ENCODE results near the gene SPATA7. TPM values are rescaled to one million over a fixed set of nuclear protein-coding genes. Genes with fewer than 3 reads are reported as not detected.

Gene SPATA7
- total and polyA plus RNA-seq, 9 donors, result 14.3 to 56.0 (median 28.7) TPM

DNA sequence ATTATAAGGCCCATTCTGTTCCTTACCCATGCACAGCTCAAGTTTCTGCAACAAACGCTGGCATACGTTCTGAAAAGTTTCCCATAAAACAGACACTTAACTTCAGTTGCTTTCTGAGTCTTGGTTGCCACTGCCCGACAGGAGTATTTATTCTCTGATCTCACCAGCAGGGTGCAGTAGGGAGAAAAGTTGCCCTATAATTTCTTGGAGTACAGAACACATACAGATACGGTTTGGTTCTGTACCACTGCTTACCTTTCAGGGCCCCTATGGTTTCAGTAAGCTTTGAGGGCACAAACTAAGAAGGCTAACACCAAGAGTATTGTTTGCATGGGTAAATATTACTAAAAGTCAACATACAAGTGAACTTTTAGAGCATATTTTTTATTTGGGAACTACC lies 77.9 kb downstream of the SPATA7 start:
- DNase-seq, result no peak
- H3K36me3 ChIP-seq, result no peaks in the 10 kb centered on the region

DNA sequence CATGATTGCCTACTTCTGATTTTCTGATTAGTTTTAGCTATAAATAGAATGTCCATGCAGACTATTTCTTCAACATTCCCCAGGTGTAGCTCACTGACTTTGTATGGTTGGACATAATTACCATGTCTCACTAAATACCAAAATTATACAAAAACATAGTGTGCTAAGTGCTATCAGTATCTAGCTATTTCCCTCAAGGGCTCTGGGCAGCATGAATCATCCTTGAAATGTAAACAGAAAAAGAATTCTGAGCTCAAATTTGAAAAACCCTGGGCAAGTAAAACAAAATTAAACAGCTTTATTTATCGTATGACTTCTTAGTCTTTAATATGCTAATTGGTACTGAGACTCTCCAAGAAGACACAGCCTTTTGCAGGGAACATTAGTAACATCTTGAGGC lies 82.9 kb downstream of the SPATA7 start:
- WGBS, 3 donors, result 0 to 33% (median 8%) methylated on average over 1 of the region's 1 CpG
- no peaks in the 10 kb centered on the region for H3K27me3 ChIP-seq
- peak overlapping the region; percentile 25 to 55 for H3K27ac ChIP-seq
- TF ChIP-seq CTCF (IDR thresholded peaks at IDR 0.05) (no peak), POLR2A (IDR thresholded peaks at IDR 0.05) (no peak), EP300 (IDR thresholded peaks at IDR 0.05) (no peak)
- intact Hi-C loops (cut with DNase I), result no loop called here
- no peaks in the 10 kb centered on the region for H3K9me3 ChIP-seq
- DNase-seq, result no peak
- no peaks in the 10 kb centered on the region for H3K36me3 ChIP-seq
- peaks cover 12% of the 10 kb centered on the region for H3K4me1 ChIP-seq (ENCODE audit: insufficient read depth)
- no peak overlapping the region for H3K4me3 ChIP-seq

More for the DNA sequence above, 77.9 kb downstream of the SPATA7 start:
- 79 to 89% (median 85%) methylated on average over 4 of the region's 4 CpGs for WGBS, 3 donors
- Histone ChIP-seq H3K4me1 (ENCODE audit: insufficient read depth) (peaks cover 3% of the 10 kb centered on the region), H3K9me3 (peaks cover 0 to 11% of the 10 kb centered on the region in 2 donors), H3K27me3 (no peaks in the 10 kb centered on the region), H3K4me3 (no peak overlapping the region), H3K27ac (no peak overlapping the region)
- intact Hi-C loops (cut with DNase I), result no loop called here
- no peak for TF ChIP-seq CTCF (IDR thresholded peaks at IDR 0.05)
- TF ChIP-seq POLR2A (IDR thresholded peaks at IDR 0.05), result no peak
- no peak for TF ChIP-seq EP300 (IDR thresholded peaks at IDR 0.05)

- Histone ChIP-seq H3K27ac (no peak overlapping the region), H3K9me3 (no peaks in the 10 kb centered on the region), H3K27me3 (no peaks in the 10 kb centered on the region), H3K4me3 (no peak overlapping the region), H3K36me3 (no peaks in the 10 kb centered on the region), H3K4me1 (ENCODE audit: insufficient read depth) (peaks cover 18% of the 10 kb centered on the region)
- TF ChIP-seq POLR2A (IDR thresholded peaks at IDR 0.05) (no peak), EP300 (IDR thresholded peaks at IDR 0.05) (no peak), CTCF (IDR thresholded peaks at IDR 0.05) (no peak)
- DNase-seq, result no peak
- intact Hi-C loops (cut with DNase I), result no loop called here
- 78 to 82% (median 79%) methylated on average over 7 of the region's 7 CpGs for WGBS, 3 donors
These were observed 85.3 kb downstream of the SPATA7 start for GRCh38 chr14:88470542-88471440.

DNA sequence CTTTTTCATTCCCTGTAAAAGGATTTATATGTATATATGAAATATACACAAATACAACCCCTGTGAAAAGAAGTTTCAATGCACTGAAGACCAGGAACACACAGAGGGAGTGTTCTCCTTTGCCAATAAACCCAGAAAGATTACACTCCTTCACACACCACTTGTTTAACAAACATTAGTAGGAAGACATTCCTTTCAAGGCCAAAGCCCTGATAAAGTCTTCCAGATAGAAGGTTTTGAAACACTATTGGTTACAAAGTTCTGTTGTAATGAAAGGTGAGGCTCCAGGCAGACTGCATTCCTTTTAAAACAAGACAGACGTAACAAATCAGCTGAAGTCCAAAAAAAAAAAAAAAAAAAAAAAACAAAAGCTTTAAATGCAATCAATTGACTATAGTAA lies 88.3 kb downstream of the SPATA7 start:
- WGBS, 3 donors, result 3 to 31% (median 21%) methylated on average over 1 of the region's 1 CpG
- H3K36me3 ChIP-seq, result no peaks in the 10 kb centered on the region
- no peak for TF ChIP-seq CTCF (IDR thresholded peaks at IDR 0.05)
- no peak for DNase-seq
- intact Hi-C loops (cut with DNase I), result no loop called here
- H3K27ac ChIP-seq, result peak overlapping the region in 1 of 2 donors; percentile 48
- H3K27me3 ChIP-seq, result no peaks in the 10 kb centered on the region
- no peaks in the 10 kb centered on the region for H3K9me3 ChIP-seq
- no peak overlapping the region for H3K4me3 ChIP-seq
- H3K4me1 ChIP-seq (ENCODE audit: insufficient read depth), result peaks cover 14% of the 10 kb centered on the region
